AG04450 (cell line): ENCODE results near the gene C12orf43. TPM values are rescaled to one million over a fixed set of nuclear protein-coding genes. Genes with fewer than 3 reads are reported as not detected.

Experiments
- CTCF ChIA-PET: fragments of 300-600, 350-600 bp; formaldehyde crosslinking; extraction: SDS; loops from one replicate; lab custom pipeline; 2022; ENCODE audit warnings: antibody characterized with exemption, inconsistent platforms; lab: Charles Lee
- POLR2A ChIA-PET: fragments of 350-600 bp; formaldehyde crosslinking; extraction: SDS; loops from one replicate; lab custom pipeline; 2021; ENCODE audit warnings: antibody characterized with exemption, inconsistent platforms; lab: Yijun Ruan, JAX
- DNase-seq: peaks from one replicate; pipeline ENCODE4 v3.0.0-alpha.2; 2011; ENCODE audit warnings: low read depth, low spot score
- H3K27ac ChIP-seq: one replicate; pipeline ENCODE4 v1.5.1; 2012; ENCODE audit warnings: low read depth, low read length, control low read depth
- H3K27me3 ChIP-seq: one replicate; pipeline ENCODE4 v1.6.0; 2012; ENCODE audit warnings: low read length; ENCODE audit not compliant: control insufficient read depth, insufficient read depth
- H3K4me3 ChIP-seq: 2 replicates; pipeline ENCODE4 v1.5.1; 2011; ENCODE audit warnings: mild to moderate bottlenecking, low read depth, low read length, control low read depth
- H3K9me3 ChIP-seq: 2 replicates; pipeline ENCODE4 v1.5.1; 2012; ENCODE audit warnings: low read length; ENCODE audit not compliant: control insufficient read depth, insufficient read depth
- CTCF ChIP-seq: IDR thresholded peaks from 2 replicates; pipeline ENCODE4 v1.5.1; 2011; ENCODE audit warnings: low read depth, low read length, control low read depth, inconsistent platforms
- polyA plus RNA-seq: library from polyadenylated mRNA; depleted of rRNA; stranded (reverse); fragments of >200 nt; gene quantifications from 2 replicates; pipeline ENCODE4 v1.2.3, GENCODE V29; 2011; rRNA removed

The C12orf43 gene
- polyA plus RNA-seq, 1 experiment, result 13.6 TPM

DNA sequence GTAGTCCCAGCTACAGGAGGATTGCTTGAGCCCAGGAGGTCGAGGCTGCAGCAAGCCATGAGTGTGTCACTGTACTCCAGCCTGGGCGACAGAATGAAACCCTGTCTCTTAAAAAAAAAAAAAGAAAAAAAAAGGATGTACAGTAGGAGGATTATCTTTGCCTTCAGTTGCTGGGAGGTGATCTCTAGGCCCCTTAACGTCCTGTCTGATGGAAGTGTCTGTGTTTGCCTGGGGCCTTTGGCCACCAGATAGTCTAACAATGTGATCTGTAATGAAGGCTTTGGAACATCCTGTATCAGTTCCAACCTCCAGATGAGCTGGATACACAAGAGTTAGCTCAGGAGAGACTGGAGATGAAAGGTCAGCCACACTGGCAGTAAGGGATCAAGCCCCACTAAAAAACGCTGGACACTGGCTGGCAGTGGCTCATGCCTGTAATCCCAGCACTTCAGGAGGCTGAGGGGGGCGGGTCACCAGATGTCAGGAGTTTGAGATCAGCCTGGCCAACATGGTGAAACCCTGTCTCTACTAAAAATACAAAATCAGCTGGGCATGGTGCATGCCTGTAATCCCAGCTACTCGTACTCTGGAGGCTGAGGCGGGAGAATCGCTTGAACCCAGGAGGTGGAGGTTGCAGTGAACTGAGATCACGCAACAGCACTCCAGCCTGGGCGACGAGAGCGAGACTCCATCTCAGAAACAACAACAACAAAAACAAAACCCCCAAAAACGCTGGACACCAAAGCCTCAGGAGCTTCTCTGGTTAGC is 57.0 kb downstream of the C12orf43 start:
- H3K27ac ChIP-seq, result no peak overlapping the region
- TF ChIP-seq CTCF, result no peak
- ChIA-PET POLR2A (no interaction called here), CTCF (interaction anchor here (1.3 kb wide), 1 partner anchor 12 kb away, joined by 4 read pairs; no protein-coding TSS in a partner anchor)
- no peaks in the 10 kb centered on the region for H3K9me3 ChIP-seq
- peaks cover 8% of the 10 kb centered on the region for H3K27me3 ChIP-seq
- no peak overlapping the region for H3K4me3 ChIP-seq
- DNase-seq, result no peak

DNA sequence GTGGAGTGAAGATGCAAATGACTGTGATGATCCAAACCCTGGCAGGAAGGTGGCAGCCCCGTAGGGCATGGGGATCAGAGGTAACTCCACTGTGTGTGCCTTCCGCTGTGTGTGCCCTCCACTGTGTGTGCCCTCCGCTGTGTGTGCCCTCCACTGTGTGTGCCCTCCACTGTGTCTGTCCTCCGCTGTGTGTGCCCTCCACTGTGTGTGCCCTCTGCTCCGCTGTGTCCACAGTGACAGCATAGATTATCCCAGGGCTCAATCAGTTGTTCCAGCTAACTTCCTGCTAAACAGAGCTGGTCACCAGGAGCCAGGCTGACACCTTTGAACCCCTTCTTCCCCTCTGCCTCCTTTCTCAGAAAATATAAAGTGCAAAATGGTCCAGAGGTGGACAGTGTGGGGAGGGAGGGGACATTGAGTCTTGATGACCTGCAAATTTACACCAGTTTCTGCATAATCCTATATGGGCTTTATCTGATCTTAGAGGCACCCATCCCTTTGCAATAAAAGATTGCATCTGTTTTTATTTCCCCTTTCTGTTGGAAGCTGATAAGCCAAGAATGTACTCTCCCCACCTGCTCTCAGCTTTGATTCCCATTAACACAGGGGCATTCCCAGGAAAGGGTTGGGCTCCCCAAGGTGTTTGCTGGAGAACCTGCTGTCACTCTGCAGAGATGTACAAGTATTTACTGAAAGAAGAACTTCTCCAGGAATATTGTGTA is 59.5 kb downstream of the C12orf43 start:
- no peak for TF ChIP-seq CTCF
- ChIA-PET POLR2A (no interaction called here), CTCF (no interaction called here)
- Histone ChIP-seq H3K9me3 (no peaks in the 10 kb centered on the region), H3K27me3 (peaks cover 8% of the 10 kb centered on the region), H3K27ac (no peak overlapping the region), H3K4me3 (no peak overlapping the region)
- DNase-seq, result no peak

DNA sequence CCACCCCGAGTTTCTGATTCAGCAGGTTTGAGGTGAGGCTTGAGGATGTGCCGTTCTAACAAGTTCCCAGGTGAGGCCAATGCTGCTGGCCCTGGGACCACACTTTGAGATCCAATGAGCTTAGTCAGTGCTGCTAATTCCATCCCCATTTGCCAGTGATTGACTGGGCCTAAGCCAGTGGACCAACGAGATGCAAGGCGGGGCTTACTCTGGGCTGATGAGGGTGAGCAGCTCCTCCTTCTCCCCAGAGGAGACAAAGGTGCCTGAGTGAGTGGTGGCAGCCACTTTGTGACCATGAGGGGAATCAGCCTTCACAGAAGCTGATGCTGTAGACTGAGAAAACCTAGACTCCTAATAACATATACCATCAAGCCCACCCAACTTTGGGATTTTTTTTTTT is 61.1 kb downstream of the C12orf43 start:
- ChIA-PET CTCF (interaction anchor here (1.0 to 1.9 kb wide), 2 partner anchors 11 to 306 kb away, joined by 5 to 8 read pairs; no protein-coding TSS in a partner anchor), POLR2A (interaction anchor here (0.7 kb wide), 1 partner anchor 664 kb away, joined by 4 read pairs; no protein-coding TSS in a partner anchor)

GRCh38 chr12:120950807-120951206 is 65.5 kb downstream of the C12orf43 start:
- ChIA-PET POLR2A (no interaction called here), CTCF (no interaction called here)
- no peak for DNase-seq
- Histone ChIP-seq H3K4me3 (no peak overlapping the region), H3K27me3 (peaks cover 4% of the 10 kb centered on the region), H3K27ac (no peak overlapping the region), H3K9me3 (no peaks in the 10 kb centered on the region; the same call in 1 of the 2 replicates)
- no peak for TF ChIP-seq CTCF

More for the DNA sequence above, 61.1 kb downstream of the C12orf43 start:
- no peak for TF ChIP-seq CTCF
- Histone ChIP-seq H3K27ac (no peak overlapping the region), H3K9me3 (no peaks in the 10 kb centered on the region; the same call in 1 of the 2 replicates), H3K27me3 (peaks cover 8% of the 10 kb centered on the region), H3K4me3 (no peak overlapping the region)
- no peak for DNase-seq

Other genes starting within 250 kb of the C12orf43 start
- 22.1 and 23.8 TPM in 2 replicates for gene SPPL3, start 112.1 kb downstream of the C12orf43 start, polyA plus RNA-seq
- not detected in 2 replicates for gene HNF1A, start 37.9 kb downstream of the C12orf43 start, polyA plus RNA-seq
- gene OASL, start 22.8 kb upstream of the C12orf43 start, polyA plus RNA-seq, result 0.05 TPM in 2 replicates
- 0.48 and 0.50 TPM in 2 replicates for gene P2RX7, start 116.4 kb upstream of the C12orf43 start, polyA plus RNA-seq
- gene P2RX4, start 193.6 kb upstream of the C12orf43 start, polyA plus RNA-seq, result 18.9 and 21.8 TPM in 2 replicates